ENCODE results near the gene CEP89. TPM values are rescaled to one million over a fixed set of nuclear protein-coding genes. Genes with fewer than 3 reads are reported as not detected.
A peak's percentile ranks its signal among the peaks of the same experiment; 100 is the strongest.
"Not testable (repeated sequence)": the region's sequence is repeated elsewhere in the genome, so short reads cannot be mapped to it uniquely, and the experiment has no call there.

CEP89 gene
- total and polyA plus RNA-seq, 9 donors: 12.1 to 21.1 (median 18.5) TPM

- Histone ChIP-seq H3K27me3 (ENCODE audit: control insufficient read depth, insufficient read depth, low read length) (no peaks in the 10 kb centered on the region), H3K27ac (ENCODE audit: low read length) (no peak overlapping the region), H3K4me1 (ENCODE audit: control insufficient read depth, insufficient read depth, low read length) (no peaks in the 10 kb centered on the region), H3K4me3 (ENCODE audit: low read length) (no peak overlapping the region), H3K9me3 (replicated peaks; ENCODE audit: control insufficient read depth, low read depth, low read length) (no peaks in the 10 kb centered on the region), H3K36me3 (ENCODE audit: control insufficient read depth, insufficient read depth, low read length) (no peaks in the 10 kb centered on the region)
- DNase-seq: no peak
- WGBS (ENCODE audit: insufficient coverage): 58% methylated on average over 3 of the region's 3 CpGs
Measured at GRCh38 chr19:32998722-32999121, 27.0 kb upstream of the CEP89 start.

GRCh38 chr19:32997716-32998355 lies 26.1 kb upstream of the CEP89 start:
- WGBS (ENCODE audit: insufficient coverage): 85% methylated on average over 14 of the region's 14 CpGs
- Histone ChIP-seq H3K27ac (ENCODE audit: low read length) (no peak overlapping the region), H3K36me3 (ENCODE audit: control insufficient read depth, insufficient read depth, low read length) (no peaks in the 10 kb centered on the region), H3K27me3 (ENCODE audit: control insufficient read depth, insufficient read depth, low read length) (no peaks in the 10 kb centered on the region), H3K4me3 (ENCODE audit: low read length) (no peak overlapping the region), H3K4me1 (ENCODE audit: control insufficient read depth, insufficient read depth, low read length) (no peaks in the 10 kb centered on the region), H3K9me3 (replicated peaks; ENCODE audit: control insufficient read depth, low read depth, low read length) (no peaks in the 10 kb centered on the region)
- DNase-seq: no peak

GRCh38 chr19:32997061-32997464 lies 25.3 kb upstream of the CEP89 start:
- not testable (repeated sequence) for H3K27ac ChIP-seq (ENCODE audit: low read length); H3K4me3 ChIP-seq (ENCODE audit: low read length); H3K4me1 ChIP-seq (ENCODE audit: control insufficient read depth, insufficient read depth, low read length); H3K36me3 ChIP-seq (ENCODE audit: control insufficient read depth, insufficient read depth, low read length); H3K27me3 ChIP-seq (ENCODE audit: control insufficient read depth, insufficient read depth, low read length); H3K9me3 ChIP-seq (replicated peaks; ENCODE audit: control insufficient read depth, low read depth, low read length); DNase-seq
- no CpG with 5 or more reads among the region's 7 CpGs for WGBS (ENCODE audit: insufficient coverage)

- not testable (repeated sequence) for H3K9me3 ChIP-seq (replicated peaks; ENCODE audit: control insufficient read depth, low read depth, low read length); DNase-seq; H3K36me3 ChIP-seq (ENCODE audit: control insufficient read depth, insufficient read depth, low read length); H3K27me3 ChIP-seq (ENCODE audit: control insufficient read depth, insufficient read depth, low read length); H3K4me3 ChIP-seq (ENCODE audit: low read length); H3K27ac ChIP-seq (ENCODE audit: low read length); H3K4me1 ChIP-seq (ENCODE audit: control insufficient read depth, insufficient read depth, low read length)
- WGBS (ENCODE audit: insufficient coverage): 93% methylated on average over 11 of the region's 17 CpGs
Measured at GRCh38 chr19:32995966-32996365, 24.2 kb upstream of the CEP89 start.

- Histone ChIP-seq H3K36me3 (ENCODE audit: control insufficient read depth, insufficient read depth, low read length) (no peaks in the 10 kb centered on the region), H3K27me3 (ENCODE audit: control insufficient read depth, insufficient read depth, low read length) (no peaks in the 10 kb centered on the region), H3K9me3 (replicated peaks; ENCODE audit: control insufficient read depth, low read depth, low read length) (no peaks in the 10 kb centered on the region), H3K4me3 (ENCODE audit: low read length) (no peak overlapping the region), H3K4me1 (ENCODE audit: control insufficient read depth, insufficient read depth, low read length) (no peaks in the 10 kb centered on the region), H3K27ac (ENCODE audit: low read length) (no peak overlapping the region)
- WGBS (ENCODE audit: insufficient coverage): 79% methylated on average over 3 of the region's 5 CpGs
- DNase-seq: no peak
Measured at GRCh38 chr19:32988724-32989123, 17.0 kb upstream of the CEP89 start.

- H3K9me3 ChIP-seq (replicated peaks; ENCODE audit: control insufficient read depth, low read depth, low read length); DNase-seq; H3K27ac ChIP-seq (ENCODE audit: low read length); H3K36me3 ChIP-seq (ENCODE audit: control insufficient read depth, insufficient read depth, low read length); H3K4me1 ChIP-seq (ENCODE audit: control insufficient read depth, insufficient read depth, low read length); H3K4me3 ChIP-seq (ENCODE audit: low read length); H3K27me3 ChIP-seq (ENCODE audit: control insufficient read depth, insufficient read depth, low read length): not testable (repeated sequence)
- WGBS (ENCODE audit: insufficient coverage): 94% methylated on average over 5 of the region's 5 CpGs
Measured at GRCh38 chr19:32988254-32988653, 16.5 kb upstream of the CEP89 start.

- H3K27me3 ChIP-seq (ENCODE audit: control insufficient read depth, insufficient read depth, low read length); H3K9me3 ChIP-seq (replicated peaks; ENCODE audit: control insufficient read depth, low read depth, low read length); H3K27ac ChIP-seq (ENCODE audit: low read length); DNase-seq; H3K4me1 ChIP-seq (ENCODE audit: control insufficient read depth, insufficient read depth, low read length); H3K4me3 ChIP-seq (ENCODE audit: low read length); H3K36me3 ChIP-seq (ENCODE audit: control insufficient read depth, insufficient read depth, low read length): not testable (repeated sequence)
- 88% methylated on average over 2 of the region's 6 CpGs for WGBS (ENCODE audit: insufficient coverage)
Measured at GRCh38 chr19:32982488-32982887, 10.7 kb upstream of the CEP89 start.

GRCh38 chr19:32979807-32980206 lies 8.0 kb upstream of the CEP89 start:
- not testable (repeated sequence) for H3K4me1 ChIP-seq (ENCODE audit: control insufficient read depth, insufficient read depth, low read length); H3K9me3 ChIP-seq (replicated peaks; ENCODE audit: control insufficient read depth, low read depth, low read length); H3K27ac ChIP-seq (ENCODE audit: low read length); H3K27me3 ChIP-seq (ENCODE audit: control insufficient read depth, insufficient read depth, low read length); DNase-seq; H3K4me3 ChIP-seq (ENCODE audit: low read length); H3K36me3 ChIP-seq (ENCODE audit: control insufficient read depth, insufficient read depth, low read length)
- 88% methylated on average over 3 of the region's 7 CpGs for WGBS (ENCODE audit: insufficient coverage)

- no CpG with 5 or more reads among the region's 4 CpGs for WGBS (ENCODE audit: insufficient coverage)
Measured at GRCh38 chr19:32977813-32978212, 6.1 kb upstream of the CEP89 start.

GRCh38 chr19:32977280-32977679 lies 5.5 kb upstream of the CEP89 start:
- WGBS (ENCODE audit: insufficient coverage): 79% methylated on average over 3 of the region's 7 CpGs
- no peaks in the 10 kb centered on the region for H3K36me3 ChIP-seq (ENCODE audit: control insufficient read depth, insufficient read depth, low read length)
- DNase-seq: peak; percentile 39
- H3K4me3 ChIP-seq (ENCODE audit: low read length): no peak overlapping the region
- no peaks in the 10 kb centered on the region for H3K27me3 ChIP-seq (ENCODE audit: control insufficient read depth, insufficient read depth, low read length)
- H3K4me1 ChIP-seq (ENCODE audit: control insufficient read depth, insufficient read depth, low read length): peaks cover 4% of the 10 kb centered on the region
- H3K9me3 ChIP-seq (replicated peaks; ENCODE audit: control insufficient read depth, low read depth, low read length): no peaks in the 10 kb centered on the region
- no peak overlapping the region for H3K27ac ChIP-seq (ENCODE audit: low read length)

More at GRCh38 chr19:32977813-32978212, 6.1 kb upstream of the CEP89 start:
- H3K27ac ChIP-seq (ENCODE audit: low read length); H3K4me1 ChIP-seq (ENCODE audit: control insufficient read depth, insufficient read depth, low read length); DNase-seq; H3K27me3 ChIP-seq (ENCODE audit: control insufficient read depth, insufficient read depth, low read length); H3K9me3 ChIP-seq (replicated peaks; ENCODE audit: control insufficient read depth, low read depth, low read length); H3K4me3 ChIP-seq (ENCODE audit: low read length); H3K36me3 ChIP-seq (ENCODE audit: control insufficient read depth, insufficient read depth, low read length): not testable (repeated sequence)

GRCh38 chr19:32976223-32976805 lies 4.6 kb upstream of the CEP89 start:
- no peak overlapping the region for H3K4me3 ChIP-seq (ENCODE audit: low read length)
- peaks cover 4% of the 10 kb centered on the region for H3K4me1 ChIP-seq (ENCODE audit: control insufficient read depth, insufficient read depth, low read length)
- no peak overlapping the region for H3K27ac ChIP-seq (ENCODE audit: low read length)
- no peaks in the 10 kb centered on the region for H3K27me3 ChIP-seq (ENCODE audit: control insufficient read depth, insufficient read depth, low read length)
- no peaks in the 10 kb centered on the region for H3K9me3 ChIP-seq (replicated peaks; ENCODE audit: control insufficient read depth, low read depth, low read length)
- no peaks in the 10 kb centered on the region for H3K36me3 ChIP-seq (ENCODE audit: control insufficient read depth, insufficient read depth, low read length)
- 40% methylated on average over 13 of the region's 14 CpGs for WGBS (ENCODE audit: insufficient coverage)
- peak; percentile 58 for DNase-seq

All from muscle of leg (tissue), 11 donors.